Renal pelvis (tissue), 4 donors: Measurements from ENCODE around the gene PFKFB3. TPM values are rescaled to one million over a fixed set of nuclear protein-coding genes. Genes with fewer than 3 reads are reported as not detected.
A peak's percentile ranks its signal among the peaks of the same experiment; 100 is the strongest.
"Not testable (repeated sequence)": the region's sequence is repeated elsewhere in the genome, so short reads cannot be mapped to it uniquely, and the experiment has no call there.

Experiments used
- DNase-seq: peaks from one replicate; pipeline ENCODE4 v3.0.0-alpha.2; 2013
- polyA plus RNA-seq, 3 donors: library from polyadenylated mRNA; unstranded; fragments of 120-200 nt; gene quantifications; one replicate each; pipeline ENCODE4 v1.2.1, GENCODE V29; 2013; ENCODE audit not compliant: insufficient read length in 3 of 3

PFKFB3 gene
- polyA plus RNA-seq, 3 donors = 31.4 to 43.8 (median 31.5) TPM

GRCh38 chr10:6270951-6271350 is 68.2 kb downstream of the PFKFB3 start:
- no peak for DNase-seq

DNA sequence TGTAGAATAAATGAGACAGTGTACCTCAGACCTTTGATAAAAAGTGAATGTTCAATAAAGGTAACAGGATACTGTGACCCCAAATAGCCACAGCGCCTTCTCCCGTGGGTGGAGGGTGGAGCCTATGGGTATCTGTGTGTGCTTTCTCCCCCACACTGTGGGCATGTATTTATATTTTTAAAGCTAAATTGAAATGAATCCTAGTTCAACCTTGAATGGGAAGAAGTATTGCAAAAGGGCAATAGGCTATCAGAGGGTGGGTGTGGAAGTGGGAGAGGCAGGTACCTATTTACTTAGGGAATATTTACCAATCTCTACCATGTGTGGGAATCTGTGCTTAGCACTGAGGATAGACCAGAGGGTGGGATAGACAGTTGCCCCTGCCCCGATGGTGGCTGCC is 68.9 kb downstream of the PFKFB3 start:
- DNase-seq = no peak

DNA sequence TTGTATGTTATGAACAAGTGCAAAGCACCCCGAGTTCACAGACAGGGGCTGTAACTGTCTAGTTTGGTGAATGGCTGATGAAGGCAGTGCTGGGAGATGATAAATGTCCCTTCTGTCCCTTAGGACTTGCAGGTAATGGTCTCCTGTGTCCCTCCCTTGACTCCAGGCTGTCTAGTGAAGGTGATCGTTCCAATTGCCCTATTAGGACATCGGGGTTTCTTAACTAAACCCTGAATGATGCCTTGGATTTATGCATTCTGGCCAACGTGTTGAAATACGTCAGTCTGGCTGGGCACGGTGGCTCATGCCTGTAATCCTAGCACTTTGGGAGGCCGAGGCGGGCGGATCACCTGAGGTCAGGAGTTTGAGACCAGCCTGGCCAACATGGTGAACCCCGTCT is 69.4 kb downstream of the PFKFB3 start:
- no peak for DNase-seq

- DNase-seq = no peak
Observed at GRCh38 chr10:6273351-6273750, 70.6 kb downstream of the PFKFB3 start.

- no peak for DNase-seq
Observed at GRCh38 chr10:6274040-6274439, 71.3 kb downstream of the PFKFB3 start.

GRCh38 chr10:6274484-6274883 is 71.8 kb downstream of the PFKFB3 start:
- no peak for DNase-seq

DNA sequence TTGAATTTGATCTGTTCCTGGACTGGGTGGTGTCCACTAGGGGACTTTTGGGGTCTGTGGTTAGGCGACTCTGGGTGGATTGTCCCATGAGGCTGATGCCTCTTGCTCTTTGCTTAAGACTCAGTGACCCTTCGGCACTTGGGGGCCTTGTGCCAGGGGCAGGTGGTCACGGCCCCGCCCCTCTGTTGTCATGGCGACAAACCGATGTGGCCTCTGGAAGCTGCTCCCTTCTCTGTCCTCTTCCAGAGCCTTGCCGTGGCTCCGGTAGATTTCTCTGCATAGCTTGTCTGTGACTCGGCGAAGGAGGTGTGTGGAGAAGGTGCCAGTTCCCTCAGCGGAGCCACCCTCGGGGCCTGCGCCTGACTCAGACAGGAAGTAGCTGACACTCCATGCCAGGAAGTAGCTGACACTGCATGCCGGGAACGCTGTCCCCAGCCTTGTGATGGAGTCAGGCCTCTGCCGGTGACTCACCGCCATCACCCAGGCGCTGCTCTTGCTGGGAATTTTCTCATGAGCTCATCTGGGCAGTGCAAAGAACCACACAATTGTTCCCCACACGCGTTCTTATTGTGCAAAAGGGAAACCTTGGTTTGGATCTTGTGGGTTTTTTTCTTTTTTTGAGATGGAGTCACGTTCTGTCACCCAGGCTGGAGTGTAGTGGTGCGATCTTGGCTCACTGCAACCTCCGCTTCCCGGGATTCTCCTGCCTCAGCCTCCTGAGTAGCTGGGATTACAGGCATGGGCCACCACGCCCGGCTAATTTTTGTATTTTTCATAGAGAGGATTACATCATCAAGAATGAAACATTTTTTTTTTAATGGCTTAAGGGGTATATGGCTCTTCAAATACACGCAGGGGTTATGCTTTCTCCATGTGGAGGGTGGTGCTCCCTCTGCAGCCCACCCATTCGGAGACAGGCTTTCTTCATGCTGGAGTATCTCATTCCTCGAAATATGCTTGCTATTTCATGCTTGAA is 72.6 kb downstream of the PFKFB3 start:
- no peak for DNase-seq

DNA sequence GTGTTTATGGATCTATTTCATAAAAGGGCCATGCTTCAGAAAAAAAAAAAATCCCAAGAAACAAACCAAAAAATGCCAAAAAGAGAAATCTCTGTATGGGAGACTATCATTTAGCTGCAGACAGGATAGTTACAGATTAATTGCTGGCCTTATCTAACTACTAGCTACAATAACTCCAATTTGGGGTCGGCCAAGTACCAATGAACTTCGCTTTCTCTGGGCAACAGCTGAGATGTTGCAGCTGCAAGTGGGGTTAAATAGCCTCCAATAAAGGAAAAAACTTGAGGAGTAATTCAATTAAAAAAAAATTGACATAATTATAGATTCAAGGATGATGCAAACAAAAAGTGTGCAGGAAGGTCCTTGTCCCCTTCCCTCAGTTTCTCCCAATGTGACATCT is 73.6 kb downstream of the PFKFB3 start:
- no peak for DNase-seq

DNA sequence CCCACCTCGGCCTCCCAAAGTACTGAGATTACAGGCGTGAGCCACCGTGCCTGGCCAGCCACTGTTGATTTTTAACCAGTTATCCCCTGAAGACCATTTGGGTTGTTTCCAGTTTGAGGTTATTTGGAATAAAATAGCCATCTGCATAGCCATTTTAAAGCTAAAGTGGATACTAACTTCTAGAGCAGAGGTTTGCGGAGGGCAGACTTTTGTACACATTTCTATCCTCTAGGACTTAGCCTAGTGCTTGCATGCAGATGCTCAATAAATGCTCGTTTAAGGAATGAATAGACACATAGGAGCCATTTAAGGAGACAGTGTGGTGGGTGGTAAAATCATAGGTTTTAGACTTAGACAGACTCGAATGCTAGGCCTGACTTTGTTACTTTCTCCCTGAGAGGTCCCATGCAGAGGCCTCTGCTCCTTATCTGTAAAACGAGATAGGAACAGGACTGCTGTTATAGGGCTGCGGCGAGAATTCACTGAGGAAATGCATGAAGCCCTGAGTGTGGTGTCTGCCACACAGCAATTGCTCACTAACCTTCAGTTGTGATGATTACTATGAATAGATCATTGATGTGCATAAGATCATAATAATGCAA is 75.9 kb downstream of the PFKFB3 start:
- no peak for DNase-seq

- DNase-seq = no peak
Observed at GRCh38 chr10:6279540-6280267, 77.0 kb downstream of the PFKFB3 start.

DNA sequence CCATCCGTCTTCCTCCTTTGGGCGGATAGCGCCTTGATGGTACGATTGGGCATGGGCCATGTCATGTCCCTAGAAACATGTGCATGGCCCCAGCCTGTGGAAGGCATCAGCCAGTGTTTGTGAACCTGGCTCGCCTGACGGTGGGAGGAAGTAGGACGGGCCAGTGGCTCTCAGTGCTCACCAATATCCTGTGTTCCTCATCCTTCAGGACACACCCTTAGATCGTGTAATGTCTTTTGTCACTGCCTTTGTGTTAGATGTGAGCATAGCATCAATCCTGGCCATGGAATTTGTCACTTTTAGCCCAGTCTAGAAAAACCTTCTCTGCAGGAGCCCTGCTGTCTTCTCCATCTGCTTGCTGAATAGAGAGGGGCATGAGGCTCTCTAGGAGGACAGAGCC is 77.6 kb downstream of the PFKFB3 start:
- DNase-seq = no peak

DNA sequence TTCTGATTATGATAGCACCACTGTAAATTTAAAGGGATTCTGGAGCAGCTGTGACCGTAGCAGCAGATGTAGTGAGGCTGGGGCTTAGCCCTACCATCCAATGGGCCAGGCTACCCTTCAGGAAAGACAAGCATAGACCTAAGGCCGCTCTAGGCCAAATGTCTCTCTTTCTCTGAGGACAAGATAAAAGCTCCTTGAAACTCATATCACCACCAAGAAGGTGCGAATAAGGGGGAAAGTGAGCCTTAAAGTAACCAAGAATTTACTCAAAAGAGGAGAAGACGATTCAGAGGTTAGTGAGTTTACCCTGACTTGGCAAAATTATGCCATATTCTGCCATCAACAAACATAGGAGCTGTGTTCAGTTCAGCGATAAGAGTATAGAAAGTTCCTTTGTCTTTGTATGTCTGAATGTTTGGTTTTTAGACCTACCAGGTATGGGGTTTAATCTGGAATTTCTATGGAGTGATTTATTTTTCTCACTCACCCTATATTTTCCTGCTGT is 79.8 kb downstream of the PFKFB3 start:
- no peak for DNase-seq

DNA sequence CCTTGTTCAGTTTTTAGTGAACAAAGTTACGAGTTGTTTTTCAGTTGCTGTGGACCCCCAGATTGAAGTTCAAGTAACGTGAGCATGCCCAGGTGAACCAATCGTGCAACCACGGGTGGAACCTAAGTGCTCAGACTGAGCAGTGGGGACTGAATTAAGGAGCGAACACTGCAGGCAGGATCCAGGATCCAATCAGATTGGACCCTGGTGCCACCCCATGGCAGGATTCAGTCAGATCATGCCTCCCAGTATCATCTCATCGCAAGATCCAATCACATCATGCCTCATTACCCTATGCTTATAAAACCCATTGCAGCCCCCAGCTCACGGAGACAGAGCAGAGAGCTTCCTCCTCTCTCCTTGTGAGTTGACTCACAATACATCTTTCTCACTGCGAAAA is 80.9 kb downstream of the PFKFB3 start:
- no peak for DNase-seq

- DNase-seq = not testable (repeated sequence)
Observed at GRCh38 chr10:6290621-6291020, 87.9 kb downstream of the PFKFB3 start.

GRCh38 chr10:6292741-6293151 is 90.0 kb downstream of the PFKFB3 start:
- DNase-seq = peak; percentile 65

DNA sequence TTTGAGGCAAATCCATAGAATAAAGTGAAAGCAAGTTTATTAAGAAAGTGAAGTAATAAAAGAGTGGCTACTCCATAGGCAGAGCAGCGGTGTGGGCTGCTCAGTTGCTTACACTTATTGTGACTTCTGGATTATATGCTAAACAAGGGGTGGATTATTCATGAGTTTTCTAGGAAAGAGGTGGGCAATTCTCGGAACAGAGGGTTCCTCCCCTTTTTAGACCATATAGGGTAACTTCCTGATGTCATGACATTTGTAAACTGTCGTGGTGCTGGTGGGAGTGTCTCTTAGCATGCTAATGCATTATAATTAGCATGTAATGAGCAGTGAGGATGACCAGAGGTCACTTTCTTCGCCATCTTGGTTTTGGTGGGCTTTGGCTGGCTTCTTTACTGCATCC is 93.7 kb downstream of the PFKFB3 start:
- not testable (repeated sequence) for DNase-seq

GRCh38 chr10:6296828-6297251 is 94.1 kb downstream of the PFKFB3 start:
- no peak for DNase-seq

GRCh38 chr10:6297522-6297921 is 94.8 kb downstream of the PFKFB3 start:
- DNase-seq = no peak

DNA sequence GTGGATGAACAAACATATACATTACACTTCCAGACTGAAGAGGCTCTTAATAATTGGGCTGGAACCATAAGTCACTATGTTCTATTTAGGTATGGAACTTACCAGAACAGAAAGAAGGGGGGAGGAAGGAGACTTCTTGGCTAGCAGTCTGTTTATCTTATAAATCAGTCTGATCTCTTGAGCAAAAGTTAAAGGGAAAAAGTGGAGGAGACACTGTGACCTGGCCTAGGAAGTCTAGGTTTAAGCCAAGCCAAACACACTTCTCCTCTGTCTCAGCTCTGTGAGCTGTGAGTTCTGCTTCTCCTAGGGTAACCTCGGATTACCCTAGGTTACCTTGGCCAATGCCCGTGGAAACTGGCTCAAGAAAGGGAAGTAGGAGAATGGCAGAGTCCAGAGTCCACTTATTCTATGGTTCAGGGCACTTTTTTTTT is 95.2 kb downstream of the PFKFB3 start:
- DNase-seq = no peak

- DNase-seq = no peak
Observed at GRCh38 chr10:6298428-6298827, 95.7 kb downstream of the PFKFB3 start.

GRCh38 chr10:6299234-6299633 is 96.5 kb downstream of the PFKFB3 start:
- DNase-seq = no peak

DNA sequence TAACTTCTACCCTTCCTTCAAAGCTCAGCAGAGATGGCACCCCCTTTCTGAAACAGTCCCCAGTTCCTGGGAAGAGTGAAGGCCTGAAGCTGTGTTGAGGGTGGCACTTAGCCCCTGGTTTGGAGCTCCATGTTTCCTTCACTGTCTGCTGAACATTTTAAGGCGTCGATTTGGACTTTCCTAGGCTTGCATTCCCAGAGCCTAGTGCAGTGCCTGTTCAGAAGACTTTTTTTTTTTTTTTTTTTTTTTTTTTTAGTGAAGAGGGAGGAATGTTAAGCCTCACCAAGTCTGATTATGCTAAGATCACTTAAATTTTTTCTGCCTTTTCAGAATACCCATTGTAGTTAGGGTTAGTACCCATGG is 97.0 kb downstream of the PFKFB3 start:
- no peak for DNase-seq
